NCI-H82 treated with DMSO at 0.1 percent for 48 hours (cell line): ENCODE measurements around the gene PIGN.
"Not testable (repeated sequence)": the region's sequence is repeated elsewhere in the genome, so short reads cannot be mapped to it uniquely, and the experiment has no call there.

Source experiments
- DNase-seq: peaks from one replicate; lab custom pipeline; 2025; ENCODE audit not compliant: unreplicated experiment; lab: John Stamatoyannopoulos, UW

PIGN gene

GRCh38 chr18:62066102-62066818 lies 120.6 kb downstream of the PIGN start:
- DNase-seq, result no peak

GRCh38 chr18:62064361-62064760 lies 122.5 kb downstream of the PIGN start:
- no peak for DNase-seq

GRCh38 chr18:62061821-62062478 lies 124.9 kb downstream of the PIGN start:
- DNase-seq, result no peak

- DNase-seq, result no peak
Measured at GRCh38 chr18:62060820-62061219, 126.0 kb downstream of the PIGN start.

- no peak for DNase-seq
Measured at GRCh38 chr18:62054929-62055498, 131.8 kb downstream of the PIGN start.

- no peak for DNase-seq
Measured at GRCh38 chr18:62048279-62048678, 138.6 kb downstream of the PIGN start.

GRCh38 chr18:62045316-62045715 lies 141.5 kb downstream of the PIGN start:
- DNase-seq, result no peak

GRCh38 chr18:62044490-62045000 lies 142.3 kb downstream of the PIGN start:
- DNase-seq, result no peak

- no peak for DNase-seq
Measured at GRCh38 chr18:62037989-62038778, 148.7 kb downstream of the PIGN start.

- no peak for DNase-seq
Measured at GRCh38 chr18:62037012-62037742, 149.7 kb downstream of the PIGN start.

GRCh38 chr18:62034286-62034685 lies 152.6 kb downstream of the PIGN start:
- DNase-seq, result not testable (repeated sequence)

- peak; percentile 53 for DNase-seq
Measured at GRCh38 chr18:62033756-62034155, 153.1 kb downstream of the PIGN start.

- DNase-seq, result no peak
Measured at GRCh38 chr18:62033207-62033606, 153.6 kb downstream of the PIGN start.

GRCh38 chr18:62030091-62030985 lies 156.5 kb downstream of the PIGN start:
- DNase-seq, result no peak

GRCh38 chr18:62028715-62029114 lies 158.1 kb downstream of the PIGN start:
- no peak for DNase-seq

- DNase-seq, result no peak
Measured at GRCh38 chr18:62027914-62028520, 158.8 kb downstream of the PIGN start.

- no peak for DNase-seq
Measured at GRCh38 chr18:62026586-62026985, 160.3 kb downstream of the PIGN start.

- no peak for DNase-seq
Measured at GRCh38 chr18:62024983-62025382, 161.9 kb downstream of the PIGN start.

- no peak for DNase-seq
Measured at GRCh38 chr18:62023536-62023935, 163.3 kb downstream of the PIGN start.

GRCh38 chr18:62018759-62019041 lies 168.2 kb downstream of the PIGN start:
- DNase-seq, result no peak
